DMS153 (cell line): ENCODE results near the gene FBXO8.

Experiments used
- DNase-seq: peaks from one replicate; lab custom pipeline; 2025; lab: John Stamatoyannopoulos, UW

Gene FBXO8

GRCh38 chr4:174207367-174207766 lies 76.1 kb downstream of the FBXO8 start:
- no peak for DNase-seq

- DNase-seq: no peak
Observed at GRCh38 chr4:174204164-174204831, 79.2 kb downstream of the FBXO8 start.

GRCh38 chr4:174201871-174202270 lies 81.6 kb downstream of the FBXO8 start:
- DNase-seq: no peak

GRCh38 chr4:174199735-174200134 lies 83.7 kb downstream of the FBXO8 start:
- no peak for DNase-seq

- DNase-seq: no peak
Observed at GRCh38 chr4:174198828-174199227, 84.6 kb downstream of the FBXO8 start.

GRCh38 chr4:174198396-174198795 lies 85.1 kb downstream of the FBXO8 start:
- no peak for DNase-seq

GRCh38 chr4:174193438-174194374 lies 89.8 kb downstream of the FBXO8 start:
- DNase-seq: no peak

- DNase-seq: no peak
Observed at GRCh38 chr4:174192943-174193342, 90.5 kb downstream of the FBXO8 start.

- no peak for DNase-seq
Observed at GRCh38 chr4:174190832-174191500, 92.5 kb downstream of the FBXO8 start.

- DNase-seq: no peak
Observed at GRCh38 chr4:174189392-174190015, 94.0 kb downstream of the FBXO8 start.
